ENCODE results near the gene STRN3. TPM values are rescaled to one million over a fixed set of nuclear protein-coding genes. Genes with fewer than 3 reads are reported as not detected.

STRN3 gene
- total and polyA plus RNA-seq, 2 experiments from 2014 or later, result 25.6 to 44.2 TPM

DNA sequence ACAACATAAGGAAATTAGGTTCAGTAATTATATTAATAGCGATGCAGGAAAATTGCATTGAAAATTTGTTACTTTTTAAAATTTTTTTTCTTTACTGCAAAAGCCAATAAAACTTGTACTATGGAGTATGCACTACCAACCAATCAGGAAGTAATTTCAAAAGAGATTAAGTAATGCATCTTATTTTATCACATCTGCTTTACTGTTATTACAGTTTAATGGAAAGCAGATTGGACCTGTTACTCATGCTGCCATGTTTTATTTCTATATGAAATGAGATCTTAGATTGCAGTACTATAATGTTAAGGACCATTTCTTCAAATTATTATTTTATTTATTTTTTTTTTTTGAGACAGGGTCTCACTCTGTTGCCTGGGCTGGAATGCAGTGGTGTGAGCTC lies 1.7 kb upstream of the STRN3 start:
- peak overlapping the region; percentile 81 for H2AFZ ChIP-seq
- peak overlapping the region; percentile 80 for H3K27ac ChIP-seq
- H3K27me3 ChIP-seq (replicated peaks; ENCODE audit: insufficient read depth), result no peaks in the 10 kb centered on the region
- peak overlapping the region; percentile 98 for H3K4me3 ChIP-seq
- DNase-seq, result peak; percentile 37
- H3K9me3 ChIP-seq (ENCODE audit: low read depth), result no peaks in the 10 kb centered on the region
- peak overlapping the region; percentile 99 for H3K9ac ChIP-seq
- in situ Hi-C loops (cut with MboI), result no loop called here
- TF ChIP-seq EZH2 (IDR thresholded peaks at IDR 0.05; ENCODE audit: insufficient read depth, poor library complexity, severe bottlenecking) (no peak), EZH2phosphoT487 (IDR thresholded peaks at IDR 0.05; ENCODE audit: insufficient read depth, low read depth) (no peak)
- WGBS, 2 experiments (ENCODE audit: low coverage in 1 of 2, low lambda C conversion rate in 2 of 2, missing lambda C conversion rate in 2 of 2), result 48 to 53% methylated on average over 1 of the region's 1 CpG
- H3K79me2 ChIP-seq (ENCODE audit: insufficient read depth), result peaks cover 82% of the 10 kb centered on the region
- H4K20me1 ChIP-seq (ENCODE audit: insufficient read depth), result peaks cover 7% of the 10 kb centered on the region; the same call in 1 of the 2 replicates
- peaks cover 26% of the 10 kb centered on the region for H3F3A ChIP-seq (ENCODE audit: insufficient read depth)
- H3K4me1 ChIP-seq (ENCODE audit: insufficient read depth), result peaks cover 28% of the 10 kb centered on the region
- no peaks in the 10 kb centered on the region for H3K9me2 ChIP-seq (ENCODE audit: insufficient read depth)
- peak overlapping the region; percentile 66 for H3K4me2 ChIP-seq (ENCODE audit: unreplicated experiment)
- no peaks in the 10 kb centered on the region for H3K36me3 ChIP-seq (ENCODE audit: low read depth)

DNA sequence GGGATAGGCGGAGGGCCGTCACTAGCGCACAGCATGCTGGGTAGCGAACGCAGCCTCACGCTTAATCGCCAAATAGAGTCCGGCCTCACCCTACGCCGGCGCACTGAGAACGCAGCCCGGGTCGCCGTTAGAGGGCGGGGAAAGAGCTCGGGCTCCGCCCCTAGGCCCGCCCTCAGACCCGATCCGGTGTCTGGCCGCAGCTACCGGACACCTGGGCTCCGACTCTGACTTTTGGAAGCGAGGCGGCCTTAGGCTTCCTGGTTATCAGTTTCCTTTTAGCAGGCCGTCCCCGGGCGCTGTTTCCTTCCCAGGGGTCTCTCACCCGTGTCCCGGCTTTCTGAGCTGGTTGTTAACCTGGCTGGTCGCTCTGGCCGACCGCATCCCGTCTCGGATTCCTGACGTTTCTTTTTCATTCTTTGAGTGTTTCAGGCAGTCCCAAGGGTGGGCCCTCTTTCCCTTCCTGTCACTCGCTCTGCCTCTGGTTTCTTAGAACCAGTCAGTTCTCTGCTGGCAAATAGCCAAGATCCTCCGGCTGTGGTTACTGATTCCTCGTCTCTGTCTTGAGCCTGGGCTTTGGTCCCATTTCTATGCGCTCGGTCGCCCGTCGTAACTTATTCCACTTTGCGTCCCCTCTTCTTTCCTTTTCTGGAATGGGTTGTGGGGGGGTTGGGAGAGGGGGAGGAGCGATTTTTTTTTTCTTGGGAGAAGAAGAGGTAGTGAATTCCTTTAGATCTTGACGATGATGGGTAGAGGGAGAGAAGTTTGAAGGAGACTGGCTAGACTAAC lies 464 bp upstream of the STRN3 start:
- Histone ChIP-seq H4K20me1 (ENCODE audit: insufficient read depth) (peaks cover 7% of the 10 kb centered on the region; the same call in 1 of the 2 replicates), H3K4me1 (ENCODE audit: insufficient read depth) (peaks cover 29% of the 10 kb centered on the region), H3F3A (ENCODE audit: insufficient read depth) (peaks cover 26% of the 10 kb centered on the region), H3K9me2 (ENCODE audit: insufficient read depth) (no peaks in the 10 kb centered on the region), H3K9ac (peak overlapping the region; percentile 99), H3K36me3 (ENCODE audit: low read depth) (no peaks in the 10 kb centered on the region; the same call in 1 of the 2 replicates), H3K79me2 (ENCODE audit: insufficient read depth) (peaks cover 82% of the 10 kb centered on the region), H3K9me3 (ENCODE audit: low read depth) (no peaks in the 10 kb centered on the region), H3K4me3 (peak overlapping the region; percentile 98), H3K27me3 (replicated peaks; ENCODE audit: insufficient read depth) (no peaks in the 10 kb centered on the region), H3K4me2 (ENCODE audit: unreplicated experiment) (peak overlapping the region; percentile 66), H3K27ac (peak overlapping the region; percentile 80), H2AFZ (peak overlapping the region; percentile 81)
- TF ChIP-seq EZH2 (IDR thresholded peaks at IDR 0.05; ENCODE audit: insufficient read depth, poor library complexity, severe bottlenecking) (no peak), EZH2phosphoT487 (IDR thresholded peaks at IDR 0.05; ENCODE audit: insufficient read depth, low read depth) (no peak)
- WGBS, 2 experiments (ENCODE audit: low coverage in 1 of 2, low lambda C conversion rate in 2 of 2, missing lambda C conversion rate in 2 of 2), result 0 to 1% methylated on average over 35 to 47 of the region's 48 CpGs
- in situ Hi-C loops (cut with MboI), result no loop called here
- peak; percentile 98 for DNase-seq

DNA sequence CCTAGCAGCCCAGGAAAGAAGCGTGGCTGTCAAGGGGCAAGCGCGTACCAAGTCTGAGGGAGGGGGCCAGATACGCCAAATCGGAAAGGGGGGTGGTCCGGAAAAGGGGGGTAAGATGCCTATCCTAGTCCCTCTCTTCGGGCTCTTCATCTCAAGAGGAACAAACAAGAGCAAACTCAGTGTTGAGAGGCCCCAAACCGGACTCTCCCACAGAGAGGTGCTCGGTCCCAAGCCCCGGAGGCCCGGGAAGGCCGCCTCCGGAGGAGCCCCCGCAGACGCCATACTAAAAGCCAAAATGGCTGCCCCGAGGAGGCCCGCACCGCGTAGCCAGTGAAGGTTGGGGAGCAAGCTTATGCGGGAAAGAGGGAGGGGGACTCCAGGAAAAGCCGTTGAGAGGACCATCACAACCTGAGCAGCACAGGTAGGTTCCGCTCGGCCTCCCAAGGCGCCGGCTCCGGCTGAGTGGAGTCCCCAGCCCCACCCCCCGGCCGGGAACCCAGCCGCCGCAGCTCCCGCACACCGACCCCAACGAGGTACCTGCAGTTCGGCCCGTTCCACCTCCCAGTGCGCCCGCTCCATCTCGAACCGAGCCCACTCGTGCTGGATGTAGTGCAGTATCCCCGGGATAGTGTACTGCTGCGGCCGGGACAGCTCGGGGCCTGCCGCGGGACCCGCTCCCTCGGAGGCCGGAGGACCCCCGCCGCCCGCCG lies 657 bp downstream of the STRN3 start, which contains the start of gene AP4S1:
Gene AP4S1, plus strand, starts transcription at position 283 of the 710 bp plus-strand sequence. CDS start 40,548 bp downstream, outside the sequence.
- Histone ChIP-seq H4K20me1 (ENCODE audit: insufficient read depth) (peaks cover 7% of the 10 kb centered on the region; the same call in 1 of the 2 replicates), H3K4me2 (ENCODE audit: unreplicated experiment) (peak within 1 kb of the TSS; percentile 100), H3K27me3 (replicated peaks; ENCODE audit: insufficient read depth) (no peaks in the 10 kb centered on the region), H3K4me1 (ENCODE audit: insufficient read depth) (peaks cover 29% of the 10 kb centered on the region), H3K36me3 (ENCODE audit: low read depth) (no peaks in the 10 kb centered on the region; the same call in 1 of the 2 replicates), H3K9me2 (ENCODE audit: insufficient read depth) (no peaks in the 10 kb centered on the region), H3K27ac (peak within 1 kb of the TSS; percentile 80), H2AFZ (peak within 1 kb of the TSS; percentile 89), H3K9ac (peak within 1 kb of the TSS; percentile 99), H3K79me2 (ENCODE audit: insufficient read depth) (peaks cover 82% of the 10 kb centered on the region), H3F3A (ENCODE audit: insufficient read depth) (peaks cover 26% of the 10 kb centered on the region), H3K4me3 (peak within 1 kb of the TSS; percentile 98), H3K9me3 (ENCODE audit: low read depth) (no peaks in the 10 kb centered on the region)
- TF ChIP-seq EZH2 (IDR thresholded peaks at IDR 0.05; ENCODE audit: insufficient read depth, poor library complexity, severe bottlenecking) (no peak), EZH2phosphoT487 (IDR thresholded peaks at IDR 0.05; ENCODE audit: insufficient read depth, low read depth) (no peak)
- in situ Hi-C loops (cut with MboI), result no loop called here
- WGBS, 2 experiments (ENCODE audit: low coverage in 1 of 2, low lambda C conversion rate in 2 of 2, missing lambda C conversion rate in 2 of 2), result 2 to 3% methylated on average over 33 to 53 of the region's 53 CpGs
- DNase-seq, result peak; percentile 67

DNA sequence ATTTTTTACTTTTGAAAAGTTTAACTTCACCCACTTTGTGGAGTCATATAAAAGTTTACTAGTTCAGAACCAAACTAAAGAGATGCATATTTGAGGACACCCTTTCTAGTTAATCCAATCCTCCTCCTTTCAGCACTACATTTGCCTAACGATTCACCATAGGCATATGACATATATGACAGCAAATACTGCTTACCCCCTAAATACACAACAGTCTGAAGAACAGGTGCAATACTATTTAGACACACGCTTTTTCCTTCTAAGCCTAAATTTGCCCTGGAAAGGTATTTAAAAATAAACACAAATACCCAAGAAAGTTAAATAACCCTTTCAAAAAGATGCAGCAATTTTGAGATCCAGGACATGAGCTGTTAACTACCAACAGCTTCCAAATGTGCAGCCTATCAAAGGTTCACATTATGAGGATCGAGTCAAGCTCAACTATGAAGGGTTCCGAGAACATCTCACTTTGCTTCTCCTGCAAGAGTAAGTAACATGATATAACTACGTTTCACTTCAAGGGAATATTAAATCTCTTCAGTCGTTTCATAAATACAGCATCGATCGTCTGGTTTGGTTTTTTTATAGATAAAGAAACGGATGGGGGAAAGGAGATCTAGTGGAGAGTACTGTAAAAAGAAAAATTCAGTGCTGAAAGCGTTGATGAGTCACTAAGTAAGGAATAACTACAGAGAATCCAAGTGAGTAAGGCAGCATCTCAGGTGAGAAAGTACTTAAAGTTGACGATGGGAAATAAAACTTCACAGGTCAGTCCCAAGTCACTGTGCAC lies 1.4 kb downstream of the STRN3 start:
- DNase-seq, result peak; percentile 76
- peak overlapping the region; percentile 100 for H3K4me2 ChIP-seq (ENCODE audit: unreplicated experiment)
- in situ Hi-C loops (cut with MboI), result no loop called here
- no peaks in the 10 kb centered on the region; the same call in 1 of the 2 replicates for H3K36me3 ChIP-seq (ENCODE audit: low read depth)
- H3K9me3 ChIP-seq (ENCODE audit: low read depth), result no peaks in the 10 kb centered on the region
- H3K9me2 ChIP-seq (ENCODE audit: insufficient read depth), result no peaks in the 10 kb centered on the region
- peak overlapping the region; percentile 80 for H3K27ac ChIP-seq
- H4K20me1 ChIP-seq (ENCODE audit: insufficient read depth), result peaks cover 7% of the 10 kb centered on the region; the same call in 1 of the 2 replicates
- 5 to 7% methylated on average over 11 of the region's 11 CpGs for WGBS, 2 experiments (ENCODE audit: low coverage in 1 of 2, low lambda C conversion rate in 2 of 2, missing lambda C conversion rate in 2 of 2)
- peak overlapping the region; percentile 89 for H2AFZ ChIP-seq
- peaks cover 26% of the 10 kb centered on the region for H3F3A ChIP-seq (ENCODE audit: insufficient read depth)
- H3K9ac ChIP-seq, result peak overlapping the region; percentile 99
- peaks cover 82% of the 10 kb centered on the region for H3K79me2 ChIP-seq (ENCODE audit: insufficient read depth)
- H3K27me3 ChIP-seq (replicated peaks; ENCODE audit: insufficient read depth), result no peaks in the 10 kb centered on the region
- TF ChIP-seq EZH2 (IDR thresholded peaks at IDR 0.05; ENCODE audit: insufficient read depth, poor library complexity, severe bottlenecking) (no peak), EZH2phosphoT487 (IDR thresholded peaks at IDR 0.05; ENCODE audit: insufficient read depth, low read depth) (no peak)
- H3K4me1 ChIP-seq (ENCODE audit: insufficient read depth), result peaks cover 29% of the 10 kb centered on the region
- H3K4me3 ChIP-seq, result peak overlapping the region; percentile 98

Measured in GM23248 (cell line).